SH-SY5Y (cell line): Measurements from ENCODE around the gene FOXO1.

ENCODE experiments used
- GATA2 ChIP-seq: IDR thresholded peaks from 2 replicates; pipeline ENCODE4 v1.6.1; 2011; ENCODE audit warnings: mild to moderate bottlenecking, low read depth, low read length
- GATA3 ChIP-seq: IDR thresholded peaks from 2 replicates; pipeline ENCODE4 v1.6.1; 2011; ENCODE audit warnings: low read depth, mild to moderate bottlenecking, low read length, moderate library complexity

DNA sequence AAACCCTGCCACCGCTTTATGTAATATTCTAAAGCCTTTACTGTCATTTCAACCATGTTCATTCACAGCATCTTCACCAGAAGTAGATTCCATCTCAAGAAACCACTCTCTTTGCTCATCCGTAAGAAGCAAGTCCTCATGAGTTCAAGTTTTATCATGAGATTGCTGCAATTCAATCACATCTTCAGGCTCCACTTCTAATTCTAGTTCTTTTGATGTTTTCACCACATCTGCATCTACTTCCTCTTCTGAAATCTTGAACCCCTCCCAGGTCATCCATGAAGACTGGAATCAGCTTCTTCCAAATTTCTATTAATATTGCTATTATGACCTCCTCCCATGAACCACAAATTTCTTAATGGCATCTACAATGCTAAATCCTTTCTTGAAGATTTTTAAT, 83.9 kb downstream of the FOXO1 start:
- no peak for TF ChIP-seq GATA3
- no peak for TF ChIP-seq GATA2
